Peyer's patch (tissue), 4 donors: ENCODE measurements around the gene ZG16.
"Not testable (repeated sequence)": the region's sequence is repeated elsewhere in the genome, so short reads cannot be mapped to it uniquely, and the experiment has no call there.

Experiments
- CTCF ChIP-seq, 6 experiments: fragments of 450-650 bp in 4 of 6; fragments of 200-600 bp in 2 of 6; sonication (generic) in 1 of 6; IDR thresholded peaks; one replicate each; pipeline ENCODE4 v1.5.1; 2017 to 2019; ENCODE audit warnings: antibody characterized with exemption in 6 of 6, mild to moderate bottlenecking in 3 of 6, moderate library complexity in 1 of 6
- POLR2A ChIP-seq, 2 donors: fragments of 450-650 bp; IDR thresholded peaks; one replicate each; pipeline ENCODE4 v1.5.1; 2017; ENCODE audit warnings: antibody characterized with exemption in 2 of 2, mild to moderate bottlenecking in 2 of 2, moderate library complexity in 2 of 2

DNA sequence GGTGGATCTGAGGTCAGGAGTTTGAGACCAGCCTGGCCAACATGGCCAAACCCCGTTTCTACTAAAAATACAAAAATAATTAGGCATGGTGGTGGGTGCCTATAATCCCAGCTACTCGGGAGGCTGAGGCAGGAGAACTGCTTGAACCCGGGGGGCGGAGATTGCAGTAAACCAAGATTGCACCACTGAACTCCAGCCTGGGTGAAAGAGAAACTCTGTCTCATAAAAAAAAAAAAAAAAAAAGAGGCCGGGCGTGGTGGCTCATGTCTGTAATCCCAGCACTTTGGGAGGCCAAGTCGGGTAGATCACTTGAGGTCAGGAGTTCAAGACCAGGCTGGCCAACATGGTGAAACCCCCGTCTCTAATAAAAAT is 16.8 kb upstream of the ZG16 start:
- not testable (repeated sequence) for TF ChIP-seq POLR2A, CTCF (IDR thresholded peaks at IDR 0.05)
